Muscle of leg (tissue), 11 donors: Measurements from ENCODE around the gene RPTOR. TPM values are rescaled to one million over a fixed set of nuclear protein-coding genes. Genes with fewer than 3 reads are reported as not detected.

Experiments
- DNase-seq: peaks from one replicate; pipeline ENCODE4 v3.0.0; 2013
- H3K27ac ChIP-seq: one replicate; pipeline ENCODE4 v1.5.1; 2013; ENCODE audit warnings: mild to moderate bottlenecking, low read length, control low read depth
- H3K27me3 ChIP-seq: one replicate; pipeline ENCODE4 v1.6.1; 2013; ENCODE audit warnings: low read length; ENCODE audit not compliant: control insufficient read depth, insufficient read depth
- H3K36me3 ChIP-seq: one replicate; pipeline ENCODE4 v1.6.1; 2013; ENCODE audit warnings: low read length; ENCODE audit not compliant: control insufficient read depth, insufficient read depth
- H3K4me1 ChIP-seq: one replicate; pipeline ENCODE4 v1.6.1; 2013; ENCODE audit warnings: low read length; ENCODE audit not compliant: control insufficient read depth, insufficient read depth
- H3K4me3 ChIP-seq: one replicate; pipeline ENCODE4 v1.5.1; 2013; ENCODE audit warnings: low read length, control low read depth
- H3K9me3 ChIP-seq: replicated peaks from 2 replicates; pipeline ENCODE4 v1.6.1; 2013; ENCODE audit warnings: low read depth, low read length; ENCODE audit not compliant: control insufficient read depth
- WGBS: methylation state at CpG from one replicate; pipeline ENCODE4 v1.1.5; 2013; ENCODE audit warnings: missing lambda C conversion rate; ENCODE audit not compliant: insufficient coverage; 5-methylcytosine and 5-hydroxymethylcytosine counted together
- polyA plus RNA-seq, 8 donors: library from polyadenylated mRNA; unstranded; fragments of 120-200 nt; gene quantifications; one replicate each; pipeline versions ENCODE4 v1.2.1 to v1.2.3, GENCODE V29; 2013; ENCODE audit warnings: inconsistent platforms in 1 of 8, low replicate concordance in 1 of 8; ENCODE audit not compliant: insufficient read length in 8 of 8, insufficient read depth in 1 of 8
- total RNA-seq: library from RNA; stranded (reverse); fragments of 120-200 nt; gene quantifications from one replicate; pipeline ENCODE4 v1.2.4, GENCODE V29; 2013

Gene RPTOR
- total and polyA plus RNA-seq, 9 donors: 17.3 to 23.7 (median 20.0) TPM

- no peak for DNase-seq
- Histone ChIP-seq H3K27ac (no peak overlapping the region), H3K36me3 (no peaks in the 10 kb centered on the region), H3K4me3 (no peak overlapping the region), H3K9me3 (no peaks in the 10 kb centered on the region), H3K4me1 (no peaks in the 10 kb centered on the region), H3K27me3 (no peaks in the 10 kb centered on the region)
- WGBS: 84% methylated on average over 25 of the region's 25 CpGs
Observed at GRCh38 chr17:80586846-80587228, 42.2 kb downstream of the RPTOR start.

DNA sequence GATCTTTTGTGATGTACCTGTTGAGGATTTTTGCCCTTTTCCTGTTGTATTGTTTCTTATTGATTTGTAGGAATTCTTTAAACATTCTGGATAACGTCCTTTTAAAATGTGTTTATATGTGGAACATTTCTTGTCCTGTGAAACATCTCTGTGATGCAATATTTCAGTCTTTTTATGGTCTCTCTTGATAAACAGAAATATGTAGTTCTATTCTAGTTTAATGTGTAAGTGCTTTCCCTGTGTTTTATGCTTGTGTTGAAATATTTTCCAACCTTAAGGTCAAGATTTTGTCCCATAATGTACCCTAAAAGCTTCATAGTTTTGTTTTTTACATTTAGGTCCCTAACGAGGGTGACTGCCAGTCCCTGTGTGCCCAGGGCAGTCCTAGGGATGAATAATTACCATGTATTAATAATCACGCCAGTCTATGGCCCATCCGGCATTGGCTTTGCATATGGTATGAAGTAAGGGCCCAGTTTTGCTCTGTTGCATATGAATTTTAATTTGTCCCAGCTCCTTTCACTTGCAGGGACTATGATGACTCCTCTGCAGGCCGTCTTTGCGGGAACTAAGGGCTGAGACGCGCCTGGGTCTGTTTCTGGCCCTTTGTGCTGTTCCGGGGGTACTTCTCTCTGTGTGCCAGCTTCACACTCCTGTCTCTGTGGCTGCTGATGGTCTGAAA is 44.2 kb downstream of the RPTOR start:
- 89% methylated on average over 5 of the region's 9 CpGs for WGBS
- no peaks in the 10 kb centered on the region for H3K27me3 ChIP-seq
- no peaks in the 10 kb centered on the region for H3K9me3 ChIP-seq
- no peak for DNase-seq
- H3K27ac ChIP-seq: no peak overlapping the region
- H3K36me3 ChIP-seq: no peaks in the 10 kb centered on the region
- no peaks in the 10 kb centered on the region for H3K4me1 ChIP-seq
- H3K4me3 ChIP-seq: no peak overlapping the region

DNA sequence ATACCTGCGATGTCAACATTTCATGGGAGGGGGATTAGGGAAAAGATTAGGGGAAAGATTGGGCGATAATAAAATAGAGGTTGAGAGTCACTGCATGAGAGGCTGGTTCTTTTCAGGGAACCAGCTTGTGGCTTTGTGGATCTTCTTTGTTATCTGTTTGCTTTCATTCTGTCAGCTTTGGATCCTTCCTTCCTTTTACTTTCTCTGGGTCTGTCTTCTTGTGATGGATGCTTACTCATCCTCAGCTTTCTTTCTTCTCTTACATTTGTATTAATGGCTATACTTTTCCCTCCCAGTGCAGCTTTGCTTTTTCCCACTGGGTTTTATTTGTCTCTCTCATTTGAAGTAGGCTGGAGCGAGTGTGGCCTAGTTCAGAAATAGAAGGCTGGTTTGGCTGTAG is 47.1 kb downstream of the RPTOR start:
- no peaks in the 10 kb centered on the region for H3K36me3 ChIP-seq
- no peak overlapping the region for H3K27ac ChIP-seq
- peaks cover 7% of the 10 kb centered on the region for H3K4me1 ChIP-seq
- H3K27me3 ChIP-seq: no peaks in the 10 kb centered on the region
- H3K4me3 ChIP-seq: no peak overlapping the region
- 100% methylated on average over 3 of the region's 3 CpGs for WGBS
- no peak for DNase-seq
- no peaks in the 10 kb centered on the region for H3K9me3 ChIP-seq

GRCh38 chr17:80592243-80592642 is 47.6 kb downstream of the RPTOR start:
- Histone ChIP-seq H3K36me3 (no peaks in the 10 kb centered on the region), H3K4me1 (peaks cover 11% of the 10 kb centered on the region), H3K9me3 (no peaks in the 10 kb centered on the region), H3K4me3 (no peak overlapping the region), H3K27me3 (no peaks in the 10 kb centered on the region), H3K27ac (no peak overlapping the region)
- DNase-seq: no peak
- WGBS: 73% methylated on average over 4 of the region's 5 CpGs

DNA sequence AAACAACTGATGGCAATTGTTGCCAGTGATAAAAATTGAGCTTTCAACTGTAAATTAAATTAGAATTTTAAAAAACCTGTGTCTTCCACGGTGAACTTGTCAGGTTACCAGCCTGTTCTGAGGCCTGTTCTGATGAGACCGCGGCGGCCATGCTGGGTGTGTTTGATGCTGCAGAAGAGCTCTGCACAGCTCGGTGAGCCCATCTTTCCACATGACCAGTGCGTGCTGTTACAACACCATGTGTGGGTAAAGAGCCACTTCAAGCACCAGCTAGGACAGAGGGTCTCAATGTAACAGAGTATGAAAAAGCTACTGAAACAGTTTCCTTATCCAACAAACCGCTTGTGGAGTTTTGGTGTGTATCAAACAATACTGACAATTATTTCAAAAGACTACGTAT is 48.5 kb downstream of the RPTOR start:
- Histone ChIP-seq H3K9me3 (no peaks in the 10 kb centered on the region), H3K36me3 (no peaks in the 10 kb centered on the region), H3K27ac (no peak overlapping the region), H3K4me1 (peaks cover 13% of the 10 kb centered on the region), H3K4me3 (no peak overlapping the region), H3K27me3 (no peaks in the 10 kb centered on the region)
- no peak for DNase-seq
- WGBS: 96% methylated on average over 4 of the region's 8 CpGs

- peak; percentile 49 for DNase-seq
- 66% methylated on average over 6 of the region's 9 CpGs for WGBS
- Histone ChIP-seq H3K9me3 (no peaks in the 10 kb centered on the region), H3K4me1 (peaks cover 17% of the 10 kb centered on the region), H3K4me3 (no peak overlapping the region), H3K27me3 (no peaks in the 10 kb centered on the region), H3K27ac (no peak overlapping the region), H3K36me3 (no peaks in the 10 kb centered on the region)
Observed at GRCh38 chr17:80594431-80595269, 50.0 kb downstream of the RPTOR start.

- Histone ChIP-seq H3K9me3 (no peaks in the 10 kb centered on the region), H3K4me1 (peaks cover 24% of the 10 kb centered on the region), H3K36me3 (no peaks in the 10 kb centered on the region), H3K27me3 (no peaks in the 10 kb centered on the region), H3K4me3 (no peak overlapping the region), H3K27ac (no peak overlapping the region)
- peak; percentile 21 for DNase-seq
- 65% methylated on average over 4 of the region's 12 CpGs for WGBS
Observed at GRCh38 chr17:80596760-80597608, 52.3 kb downstream of the RPTOR start.

GRCh38 chr17:80598813-80599545 is 54.3 kb downstream of the RPTOR start:
- WGBS: 72% methylated on average over 5 of the region's 9 CpGs

DNA sequence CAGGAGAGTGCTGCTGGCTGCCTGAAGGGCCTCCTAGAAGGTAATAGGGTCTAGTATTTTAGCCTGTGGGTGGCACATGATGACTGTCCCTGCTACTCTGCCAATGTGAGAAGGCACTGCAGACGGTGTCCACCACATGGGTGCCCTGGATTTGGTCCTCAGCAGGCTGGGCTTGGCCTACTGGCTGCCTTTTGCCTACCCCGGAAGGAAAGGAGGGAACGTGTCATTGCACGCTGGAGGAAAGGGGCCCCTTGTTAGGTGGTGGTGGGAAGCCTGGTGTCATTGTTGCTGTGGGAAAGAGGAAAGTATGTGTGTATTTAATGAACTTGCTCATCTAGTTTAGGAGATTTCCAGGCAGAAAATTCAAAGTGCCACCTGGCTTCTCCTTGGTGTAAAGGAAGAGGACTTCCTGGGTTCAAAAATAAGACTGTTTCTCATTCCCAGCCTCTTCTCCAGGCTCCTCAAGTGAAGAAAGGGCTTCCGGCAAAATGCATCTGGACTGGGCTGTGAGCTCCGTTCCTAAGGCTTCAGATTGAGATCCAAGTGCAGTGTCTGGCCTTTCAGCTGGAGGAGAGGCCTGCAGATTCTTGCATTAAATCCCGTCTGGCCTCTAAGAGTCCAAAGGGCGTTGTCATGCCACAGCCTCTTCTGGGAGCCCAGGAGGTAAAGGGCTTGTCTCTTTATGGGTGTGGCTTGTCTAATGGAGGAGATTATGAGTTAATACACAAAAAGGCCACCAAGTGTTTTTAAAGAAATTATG is 55.1 kb downstream of the RPTOR start:
- H3K4me1 ChIP-seq: peaks cover 24% of the 10 kb centered on the region
- WGBS: 35% methylated on average over 4 of the region's 8 CpGs
- H3K27me3 ChIP-seq: no peaks in the 10 kb centered on the region
- no peaks in the 10 kb centered on the region for H3K36me3 ChIP-seq
- peak; percentile 72 for DNase-seq
- H3K27ac ChIP-seq: no peak overlapping the region
- H3K4me3 ChIP-seq: no peak overlapping the region
- no peaks in the 10 kb centered on the region for H3K9me3 ChIP-seq

More at GRCh38 chr17:80598813-80599545, 54.3 kb downstream of the RPTOR start:
- no peak overlapping the region for H3K4me3 ChIP-seq
- no peaks in the 10 kb centered on the region for H3K9me3 ChIP-seq
- no peaks in the 10 kb centered on the region for H3K36me3 ChIP-seq
- peaks cover 24% of the 10 kb centered on the region for H3K4me1 ChIP-seq
- no peak for DNase-seq
- H3K27ac ChIP-seq: no peak overlapping the region
- no peaks in the 10 kb centered on the region for H3K27me3 ChIP-seq
